ENCODE data around the gene MEGF11.
"Not testable (repeated sequence)": the region's sequence is repeated elsewhere in the genome, so short reads cannot be mapped to it uniquely, and the experiment has no call there.

MEGF11 gene

GRCh38 chr15:65987100-65987499, 266.4 kb downstream of the MEGF11 start:
- DNase-seq = no peak

GRCh38 chr15:65986416-65986815, 267.1 kb downstream of the MEGF11 start:
- DNase-seq = no peak

- no peak for DNase-seq
Measured at GRCh38 chr15:65985387-65985786, 268.2 kb downstream of the MEGF11 start.

GRCh38 chr15:65982627-65983322, 270.8 kb downstream of the MEGF11 start:
- DNase-seq = no peak

- no peak for DNase-seq
Measured at GRCh38 chr15:65981837-65982626, 271.5 kb downstream of the MEGF11 start.

GRCh38 chr15:65980824-65981456, 272.6 kb downstream of the MEGF11 start:
- DNase-seq = peak; percentile 7

GRCh38 chr15:65979837-65980236, 273.7 kb downstream of the MEGF11 start:
- DNase-seq = no peak

- no peak for DNase-seq
Measured at GRCh38 chr15:65979316-65979715, 274.2 kb downstream of the MEGF11 start.

GRCh38 chr15:65978110-65978509, 275.4 kb downstream of the MEGF11 start:
- DNase-seq = no peak

GRCh38 chr15:65976196-65976595, 277.4 kb downstream of the MEGF11 start:
- not testable (repeated sequence) for DNase-seq

- no peak for DNase-seq
Measured at GRCh38 chr15:65971741-65971995, 281.9 kb downstream of the MEGF11 start.

- no peak for DNase-seq
Measured at GRCh38 chr15:65970937-65971740, 282.4 kb downstream of the MEGF11 start.

- DNase-seq = no peak
Measured at GRCh38 chr15:65969865-65970816, 283.4 kb downstream of the MEGF11 start.

- DNase-seq = no peak
Measured at GRCh38 chr15:65968511-65968910, 285.0 kb downstream of the MEGF11 start.

- DNase-seq = no peak
Measured at GRCh38 chr15:65964792-65965433, 288.6 kb downstream of the MEGF11 start.

- DNase-seq = no peak
Measured at GRCh38 chr15:65963911-65964482, 289.6 kb downstream of the MEGF11 start.

GRCh38 chr15:65963358-65963757, 290.2 kb downstream of the MEGF11 start:
- DNase-seq = no peak

- DNase-seq = no peak
Measured at GRCh38 chr15:65962187-65962586, 291.4 kb downstream of the MEGF11 start.

GRCh38 chr15:65960586-65960985, 293.0 kb downstream of the MEGF11 start:
- no peak for DNase-seq

GRCh38 chr15:65958835-65959234, 294.7 kb downstream of the MEGF11 start:
- DNase-seq = no peak

GRCh38 chr15:65957451-65957850, 296.1 kb downstream of the MEGF11 start:
- no peak for DNase-seq
